GM18507 (cell line): Measurements from ENCODE around the gene PODNL1.

ENCODE experiments used
- DNase-seq: peaks from one replicate; pipeline ENCODE4 v3.0.0; 2011; ENCODE audit warnings: low read depth; ENCODE audit not compliant: insufficient read length; ENCODE audit errors: extremely low spot score
- FAIRE-seq: peaks from 2 replicates; lab custom pipeline; 2011; peaks lifted over from hg19 to GRCh38; lab: Jason Lieb, UNC

Gene PODNL1

GRCh38 chr19:13905634-13906520 is 32.3 kb downstream of the PODNL1 start, which contains the start of the genes BRME1 and CC2D1A:
Gene BRME1 (minus strand): TSS chr19:13906117. CDS start chr19:13904892, 1,225 bp downstream.
Gene CC2D1A (plus strand): TSS chr19:13906201. CDS start chr19:13906442, 241 bp downstream.
- peak; percentile 100 for DNase-seq
- FAIRE-seq: peak; percentile 90

GRCh38 chr19:13902993-13903555 is 35.1 kb downstream of the PODNL1 start:
- FAIRE-seq (no peak), DNase-seq (no peak)

GRCh38 chr19:13899912-13900584 is 38.2 kb downstream of the PODNL1 start:
- FAIRE-seq (no peak), DNase-seq (no peak)

GRCh38 chr19:13899393-13899792 is 38.8 kb downstream of the PODNL1 start:
- no peak for FAIRE-seq
- no peak for DNase-seq

GRCh38 chr19:13896227-13896626 is 42.0 kb downstream of the PODNL1 start:
- DNase-seq (no peak), FAIRE-seq (no peak)

GRCh38 chr19:13894552-13894951 is 43.7 kb downstream of the PODNL1 start:
- no peak for DNase-seq
- FAIRE-seq: no peak

GRCh38 chr19:13892870-13893269 is 45.3 kb downstream of the PODNL1 start:
- DNase-seq (no peak), FAIRE-seq (no peak)

- DNase-seq (no peak), FAIRE-seq (no peak)
Measured at GRCh38 chr19:13890136-13890535, 48.1 kb downstream of the PODNL1 start.

GRCh38 chr19:13888281-13888680 is 49.9 kb downstream of the PODNL1 start:
- no peak for FAIRE-seq
- no peak for DNase-seq

- no peak for FAIRE-seq
- DNase-seq: no peak
Measured at GRCh38 chr19:13887517-13887916, 50.7 kb downstream of the PODNL1 start.

GRCh38 chr19:13887018-13887436 is 51.2 kb downstream of the PODNL1 start:
- DNase-seq (no peak), FAIRE-seq (no peak)

- no peak for FAIRE-seq
Measured at GRCh38 chr19:13885826-13886365, 52.3 kb downstream of the PODNL1 start.

GRCh38 chr19:13884726-13885591 is 53.3 kb downstream of the PODNL1 start:
- FAIRE-seq: no peak
- no peak for DNase-seq

More at GRCh38 chr19:13885826-13886365, 52.3 kb downstream of the PODNL1 start:
- no peak for DNase-seq

GRCh38 chr19:13883516-13884064 is 54.6 kb downstream of the PODNL1 start:
- no peak for FAIRE-seq

GRCh38 chr19:13882836-13883235 is 55.4 kb downstream of the PODNL1 start:
- FAIRE-seq (no peak), DNase-seq (no peak)

More at GRCh38 chr19:13883516-13884064, 54.6 kb downstream of the PODNL1 start:
- DNase-seq: no peak

GRCh38 chr19:13882419-13882795 is 55.8 kb downstream of the PODNL1 start:
- no peak for DNase-seq
- no peak for FAIRE-seq

GRCh38 chr19:13881692-13882418 is 56.4 kb downstream of the PODNL1 start:
- FAIRE-seq (peak; percentile 75), DNase-seq (no peak)

- DNase-seq: no peak
- peak; percentile 24 for FAIRE-seq
Measured at GRCh38 chr19:13881251-13881691, 56.9 kb downstream of the PODNL1 start.
